A204.1 (cell line): ENCODE data around the gene HIP1.
"Not testable (repeated sequence)": the region's sequence is repeated elsewhere in the genome, so short reads cannot be mapped to it uniquely, and the experiment has no call there.

Experiments used
- FAIRE-seq: peaks from 2 replicates; lab custom pipeline; 2012; peaks lifted over from hg19 to GRCh38; lab: Jason Lieb, UNC

The HIP1 gene

GRCh38 chr7:75639071-75639885 lies 99.5 kb downstream of the HIP1 start:
- FAIRE-seq = no peak

- no peak for FAIRE-seq
These were observed 100.1 kb downstream of the HIP1 start for GRCh38 chr7:75638594-75639070.

- no peak for FAIRE-seq
These were observed 100.7 kb downstream of the HIP1 start for GRCh38 chr7:75637854-75638593.

GRCh38 chr7:75635036-75635435 lies 103.7 kb downstream of the HIP1 start:
- FAIRE-seq = no peak

GRCh38 chr7:75632587-75632986 lies 106.2 kb downstream of the HIP1 start:
- FAIRE-seq = not testable (repeated sequence)

- FAIRE-seq = no peak
These were observed 107.0 kb downstream of the HIP1 start for GRCh38 chr7:75631711-75632110.

- FAIRE-seq = no peak
These were observed 108.2 kb downstream of the HIP1 start for GRCh38 chr7:75630549-75630948.

- no peak for FAIRE-seq
These were observed 109.7 kb downstream of the HIP1 start for GRCh38 chr7:75629044-75629443.

- FAIRE-seq = no peak
These were observed 110.7 kb downstream of the HIP1 start for GRCh38 chr7:75628055-75628454.

GRCh38 chr7:75626954-75627353 lies 111.8 kb downstream of the HIP1 start:
- no peak for FAIRE-seq

GRCh38 chr7:75625868-75626267 lies 112.9 kb downstream of the HIP1 start:
- no peak for FAIRE-seq

GRCh38 chr7:75624134-75624832 lies 114.5 kb downstream of the HIP1 start:
- no peak for FAIRE-seq

- no peak for FAIRE-seq
These were observed 115.2 kb downstream of the HIP1 start for GRCh38 chr7:75623390-75624133.

- FAIRE-seq = no peak
These were observed 117.6 kb downstream of the HIP1 start for GRCh38 chr7:75621124-75621523.

- no peak for FAIRE-seq
These were observed 119.1 kb downstream of the HIP1 start for GRCh38 chr7:75619636-75620035.

GRCh38 chr7:75617634-75618234 lies 121.0 kb downstream of the HIP1 start:
- no peak for FAIRE-seq

- no peak for FAIRE-seq
These were observed 122.1 kb downstream of the HIP1 start for GRCh38 chr7:75616421-75617167.

- no peak for FAIRE-seq
These were observed 124.3 kb downstream of the HIP1 start for GRCh38 chr7:75614401-75614800.

GRCh38 chr7:75613351-75613750 lies 125.4 kb downstream of the HIP1 start:
- FAIRE-seq = no peak

- FAIRE-seq = no peak
These were observed 127.1 kb downstream of the HIP1 start for GRCh38 chr7:75611557-75612178.
